Measurements from ENCODE around the gene MACROD2. TPM values are rescaled to one million over a fixed set of nuclear protein-coding genes. Genes with fewer than 3 reads are reported as not detected.

MACROD2 gene
- total RNA-seq, 1 donor from 2014 or later = 3.1 TPM

DNA sequence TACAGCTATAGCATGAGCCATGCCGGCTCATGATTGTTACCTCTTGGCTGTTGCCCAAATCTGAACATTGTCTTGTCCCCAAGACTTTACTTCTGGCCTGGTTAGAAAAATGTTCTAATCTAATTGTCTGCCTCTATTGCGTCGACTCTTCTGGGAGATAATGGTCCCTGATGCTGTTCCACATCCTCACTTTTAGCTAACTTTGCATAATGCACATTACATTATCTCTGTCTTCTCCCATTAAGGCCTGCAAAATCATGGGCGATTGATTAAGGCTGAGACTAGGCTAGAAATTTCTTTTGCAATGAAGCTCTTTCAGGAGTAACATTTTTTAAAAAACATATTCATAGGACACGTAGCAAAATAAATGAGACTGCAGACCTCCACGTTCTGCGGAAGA, 1616.9 kb downstream of the MACROD2 start:
- H3K4me1 ChIP-seq (ENCODE audit: control insufficient read depth in 3 of 3, insufficient read depth in 3 of 3, low read length in 3 of 3) = no peaks in the 10 kb centered on the region
- H3K27me3 ChIP-seq (ENCODE audit: control insufficient read depth in 3 of 3, insufficient read depth in 3 of 3, low read length in 3 of 3) = no peaks in the 10 kb centered on the region
- no peaks in the 10 kb centered on the region for H3K36me3 ChIP-seq (ENCODE audit: control insufficient read depth in 3 of 3, insufficient read depth in 3 of 3, low read length in 3 of 3)
- no peak overlapping the region for H3K27ac ChIP-seq (ENCODE audit: low read depth, low read length)
- no peak overlapping the region for H3K9ac ChIP-seq (ENCODE audit: low read depth in 1 of 3, low read length in 3 of 3)
- no peaks in the 10 kb centered on the region for H3K9me3 ChIP-seq (ENCODE audit: control insufficient read depth in 3 of 3, low read length in 3 of 3)
- H3K4me3 ChIP-seq (ENCODE audit: low read length in 3 of 3) = no peak overlapping the region

GRCh38 chr20:15612769-15613168, 1617.5 kb downstream of the MACROD2 start:
- no peak overlapping the region for H3K9ac ChIP-seq (ENCODE audit: low read depth in 1 of 3, low read length in 3 of 3)
- H3K27ac ChIP-seq (ENCODE audit: low read depth, low read length) = no peak overlapping the region
- H3K9me3 ChIP-seq (ENCODE audit: control insufficient read depth in 3 of 3, low read length in 3 of 3) = no peaks in the 10 kb centered on the region
- no peaks in the 10 kb centered on the region for H3K27me3 ChIP-seq (ENCODE audit: control insufficient read depth in 3 of 3, insufficient read depth in 3 of 3, low read length in 3 of 3)
- no peaks in the 10 kb centered on the region for H3K36me3 ChIP-seq (ENCODE audit: control insufficient read depth in 3 of 3, insufficient read depth in 3 of 3, low read length in 3 of 3)
- no peak overlapping the region for H3K4me3 ChIP-seq (ENCODE audit: low read length in 3 of 3)
- H3K4me1 ChIP-seq (ENCODE audit: control insufficient read depth in 3 of 3, insufficient read depth in 3 of 3, low read length in 3 of 3) = no peaks in the 10 kb centered on the region

- Histone ChIP-seq H3K4me1 (ENCODE audit: control insufficient read depth in 3 of 3, insufficient read depth in 3 of 3, low read length in 3 of 3) (no peaks in the 10 kb centered on the region), H3K27ac (ENCODE audit: low read depth, low read length) (no peak overlapping the region)
These were observed 1618.2 kb downstream of the MACROD2 start for GRCh38 chr20:15613530-15613929.

DNA sequence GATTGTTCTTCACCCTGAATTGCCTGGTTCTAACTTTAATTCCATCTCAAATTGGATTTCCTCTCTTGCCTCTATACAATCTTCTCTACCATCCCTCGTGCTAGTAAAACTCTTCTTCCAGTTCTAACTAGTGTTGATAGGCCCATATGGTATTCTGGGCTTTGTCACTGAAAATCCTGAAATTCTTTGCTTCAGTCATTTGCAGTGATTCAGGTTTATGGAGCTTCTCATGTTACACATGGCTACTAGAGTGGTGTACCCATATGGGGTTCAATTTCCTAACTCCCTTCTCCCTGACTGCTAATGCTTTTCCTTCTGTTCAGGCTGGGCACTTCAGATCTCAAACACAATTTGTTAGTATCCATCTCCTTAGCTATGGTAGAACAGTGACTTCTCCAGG, 1621.3 kb downstream of the MACROD2 start:
- Histone ChIP-seq H3K27me3 (ENCODE audit: control insufficient read depth in 3 of 3, insufficient read depth in 3 of 3, low read length in 3 of 3) (no peaks in the 10 kb centered on the region), H3K36me3 (ENCODE audit: control insufficient read depth in 3 of 3, insufficient read depth in 3 of 3, low read length in 3 of 3) (no peaks in the 10 kb centered on the region), H3K9ac (ENCODE audit: low read depth in 1 of 3, low read length in 3 of 3) (no peak overlapping the region), H3K4me1 (ENCODE audit: control insufficient read depth in 3 of 3, insufficient read depth in 3 of 3, low read length in 3 of 3) (no peaks in the 10 kb centered on the region), H3K4me3 (ENCODE audit: low read length in 3 of 3) (no peak overlapping the region), H3K9me3 (ENCODE audit: control insufficient read depth in 3 of 3, low read length in 3 of 3) (no peaks in the 10 kb centered on the region), H3K27ac (ENCODE audit: low read depth, low read length) (no peak overlapping the region)

More at GRCh38 chr20:15613530-15613929, 1618.2 kb downstream of the MACROD2 start:
- no peak overlapping the region for H3K4me3 ChIP-seq (ENCODE audit: low read length in 3 of 3)
- no peaks in the 10 kb centered on the region for H3K36me3 ChIP-seq (ENCODE audit: control insufficient read depth in 3 of 3, insufficient read depth in 3 of 3, low read length in 3 of 3)
- no peak overlapping the region for H3K9ac ChIP-seq (ENCODE audit: low read depth in 1 of 3, low read length in 3 of 3)
- H3K9me3 ChIP-seq (ENCODE audit: control insufficient read depth in 3 of 3, low read length in 3 of 3) = no peaks in the 10 kb centered on the region
- H3K27me3 ChIP-seq (ENCODE audit: control insufficient read depth in 3 of 3, insufficient read depth in 3 of 3, low read length in 3 of 3) = no peaks in the 10 kb centered on the region

GRCh38 chr20:15618110-15618509, 1622.8 kb downstream of the MACROD2 start:
- no peaks in the 10 kb centered on the region for H3K9me3 ChIP-seq (ENCODE audit: control insufficient read depth in 3 of 3, low read length in 3 of 3)
- no peaks in the 10 kb centered on the region for H3K36me3 ChIP-seq (ENCODE audit: control insufficient read depth in 3 of 3, insufficient read depth in 3 of 3, low read length in 3 of 3)
- H3K4me1 ChIP-seq (ENCODE audit: control insufficient read depth in 3 of 3, insufficient read depth in 3 of 3, low read length in 3 of 3) = no peaks in the 10 kb centered on the region
- no peak overlapping the region for H3K4me3 ChIP-seq (ENCODE audit: low read length in 3 of 3)
- no peaks in the 10 kb centered on the region for H3K27me3 ChIP-seq (ENCODE audit: control insufficient read depth in 3 of 3, insufficient read depth in 3 of 3, low read length in 3 of 3)
- H3K9ac ChIP-seq (ENCODE audit: low read depth in 1 of 3, low read length in 3 of 3) = no peak overlapping the region
- no peak overlapping the region for H3K27ac ChIP-seq (ENCODE audit: low read depth, low read length)

GRCh38 chr20:15618912-15619311, 1623.6 kb downstream of the MACROD2 start:
- no peaks in the 10 kb centered on the region for H3K9me3 ChIP-seq (ENCODE audit: control insufficient read depth in 3 of 3, low read length in 3 of 3)
- no peaks in the 10 kb centered on the region for H3K36me3 ChIP-seq (ENCODE audit: control insufficient read depth in 3 of 3, insufficient read depth in 3 of 3, low read length in 3 of 3)
- no peak overlapping the region for H3K9ac ChIP-seq (ENCODE audit: low read depth in 1 of 3, low read length in 3 of 3)
- H3K4me3 ChIP-seq (ENCODE audit: low read length in 3 of 3) = no peak overlapping the region
- no peaks in the 10 kb centered on the region for H3K4me1 ChIP-seq (ENCODE audit: control insufficient read depth in 3 of 3, insufficient read depth in 3 of 3, low read length in 3 of 3)
- H3K27me3 ChIP-seq (ENCODE audit: control insufficient read depth in 3 of 3, insufficient read depth in 3 of 3, low read length in 3 of 3) = no peaks in the 10 kb centered on the region
- H3K27ac ChIP-seq (ENCODE audit: low read depth, low read length) = no peak overlapping the region

DNA sequence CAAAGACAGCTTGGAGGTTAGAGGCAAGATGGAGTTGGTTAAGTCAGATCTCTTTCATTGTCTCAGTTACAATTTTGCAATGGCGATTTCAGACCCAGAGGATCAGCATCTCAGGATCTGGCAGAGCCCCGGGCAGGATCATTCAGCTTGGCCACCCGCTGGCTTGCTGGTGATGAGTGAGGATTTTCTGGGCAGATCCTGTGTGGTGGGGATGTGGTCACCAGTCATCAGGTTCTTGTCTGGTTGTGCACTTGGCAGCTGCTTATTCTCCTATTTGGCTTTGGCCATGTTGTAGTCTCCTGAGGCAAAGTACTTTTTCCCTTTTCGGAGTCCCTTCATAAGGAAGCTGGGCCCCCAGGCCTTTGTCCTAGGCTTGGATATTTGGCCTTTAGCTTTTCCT, 1624.0 kb downstream of the MACROD2 start:
- H3K27me3 ChIP-seq (ENCODE audit: control insufficient read depth in 3 of 3, insufficient read depth in 3 of 3, low read length in 3 of 3) = no peaks in the 10 kb centered on the region
- H3K9ac ChIP-seq (ENCODE audit: low read depth in 1 of 3, low read length in 3 of 3) = no peak overlapping the region
- H3K4me1 ChIP-seq (ENCODE audit: control insufficient read depth in 3 of 3, insufficient read depth in 3 of 3, low read length in 3 of 3) = no peaks in the 10 kb centered on the region
- H3K27ac ChIP-seq (ENCODE audit: low read depth, low read length) = no peak overlapping the region
- no peaks in the 10 kb centered on the region for H3K9me3 ChIP-seq (ENCODE audit: control insufficient read depth in 3 of 3, low read length in 3 of 3)
- H3K36me3 ChIP-seq (ENCODE audit: control insufficient read depth in 3 of 3, insufficient read depth in 3 of 3, low read length in 3 of 3) = no peaks in the 10 kb centered on the region
- H3K4me3 ChIP-seq (ENCODE audit: low read length in 3 of 3) = no peak overlapping the region

- no peaks in the 10 kb centered on the region for H3K36me3 ChIP-seq (ENCODE audit: control insufficient read depth in 3 of 3, insufficient read depth in 3 of 3, low read length in 3 of 3)
- H3K9me3 ChIP-seq (ENCODE audit: control insufficient read depth in 3 of 3, low read length in 3 of 3) = no peaks in the 10 kb centered on the region
- H3K27ac ChIP-seq (ENCODE audit: low read depth, low read length) = no peak overlapping the region
- no peaks in the 10 kb centered on the region for H3K27me3 ChIP-seq (ENCODE audit: control insufficient read depth in 3 of 3, insufficient read depth in 3 of 3, low read length in 3 of 3)
- no peaks in the 10 kb centered on the region for H3K4me1 ChIP-seq (ENCODE audit: control insufficient read depth in 3 of 3, insufficient read depth in 3 of 3, low read length in 3 of 3)
- no peak overlapping the region for H3K4me3 ChIP-seq (ENCODE audit: low read length in 3 of 3)
- no peak overlapping the region for H3K9ac ChIP-seq (ENCODE audit: low read depth in 1 of 3, low read length in 3 of 3)
These were observed 1624.5 kb downstream of the MACROD2 start for GRCh38 chr20:15619816-15620215.

- H3K4me3 ChIP-seq (ENCODE audit: low read length in 3 of 3) = no peak overlapping the region
- no peak overlapping the region for H3K9ac ChIP-seq (ENCODE audit: low read depth in 1 of 3, low read length in 3 of 3)
- H3K27ac ChIP-seq (ENCODE audit: low read depth, low read length) = no peak overlapping the region
- H3K4me1 ChIP-seq (ENCODE audit: control insufficient read depth in 3 of 3, insufficient read depth in 3 of 3, low read length in 3 of 3) = no peaks in the 10 kb centered on the region
- no peaks in the 10 kb centered on the region for H3K27me3 ChIP-seq (ENCODE audit: control insufficient read depth in 3 of 3, insufficient read depth in 3 of 3, low read length in 3 of 3)
- no peaks in the 10 kb centered on the region for H3K36me3 ChIP-seq (ENCODE audit: control insufficient read depth in 3 of 3, insufficient read depth in 3 of 3, low read length in 3 of 3)
- no peaks in the 10 kb centered on the region for H3K9me3 ChIP-seq (ENCODE audit: control insufficient read depth in 3 of 3, low read length in 3 of 3)
These were observed 1627.1 kb downstream of the MACROD2 start for GRCh38 chr20:15622368-15622767.

- Histone ChIP-seq H3K4me1 (ENCODE audit: control insufficient read depth in 3 of 3, insufficient read depth in 3 of 3, low read length in 3 of 3) (no peaks in the 10 kb centered on the region), H3K27ac (ENCODE audit: low read depth, low read length) (no peak overlapping the region), H3K27me3 (ENCODE audit: control insufficient read depth in 3 of 3, insufficient read depth in 3 of 3, low read length in 3 of 3) (no peaks in the 10 kb centered on the region), H3K4me3 (ENCODE audit: low read length in 3 of 3) (no peak overlapping the region), H3K9ac (ENCODE audit: low read depth in 1 of 3, low read length in 3 of 3) (no peak overlapping the region), H3K36me3 (ENCODE audit: control insufficient read depth in 3 of 3, insufficient read depth in 3 of 3, low read length in 3 of 3) (no peaks in the 10 kb centered on the region), H3K9me3 (ENCODE audit: control insufficient read depth in 3 of 3, low read length in 3 of 3) (no peaks in the 10 kb centered on the region)
These were observed 1627.9 kb downstream of the MACROD2 start for GRCh38 chr20:15623215-15623614.

GRCh38 chr20:15625981-15626380, 1630.7 kb downstream of the MACROD2 start:
- Histone ChIP-seq H3K27ac (ENCODE audit: low read depth, low read length) (no peak overlapping the region), H3K4me1 (ENCODE audit: control insufficient read depth in 3 of 3, insufficient read depth in 3 of 3, low read length in 3 of 3) (no peaks in the 10 kb centered on the region), H3K27me3 (ENCODE audit: control insufficient read depth in 3 of 3, insufficient read depth in 3 of 3, low read length in 3 of 3) (no peaks in the 10 kb centered on the region), H3K9ac (ENCODE audit: low read depth in 1 of 3, low read length in 3 of 3) (no peak overlapping the region), H3K36me3 (ENCODE audit: control insufficient read depth in 3 of 3, insufficient read depth in 3 of 3, low read length in 3 of 3) (no peaks in the 10 kb centered on the region), H3K4me3 (ENCODE audit: low read length in 3 of 3) (no peak overlapping the region), H3K9me3 (ENCODE audit: control insufficient read depth in 3 of 3, low read length in 3 of 3) (no peaks in the 10 kb centered on the region)

Measured in skeletal muscle tissue (tissue), 4 donors.